Activated B cell treated with CpG ODN at 0.5 μM for 24 hours (primary cell): ENCODE results near the gene TMUB2. TPM values are rescaled to one million over a fixed set of nuclear protein-coding genes. Genes with fewer than 3 reads are reported as not detected.

Experiments used
- ATAC-seq: fragments of 200-7000 bp; cut with Tn5 transposase; one replicate; pipeline ENCODE4 v1.10.0; 2021; ENCODE audit warnings: low read depth, mild to moderate bottlenecking, moderate library complexity
- CTCF ChIA-PET: fragments of 350-600 bp; sonication (Branson Sonifier 250); formaldehyde crosslinking; loops from one replicate; lab custom pipeline; 2021; ENCODE audit warnings: antibody characterized with exemption; lab: Charles Lee
- POLR2A ChIA-PET: fragments of 350-600 bp; sonication (Branson Sonifier 250); formaldehyde crosslinking; loops from one replicate; lab custom pipeline; 2021; ENCODE audit warnings: antibody characterized with exemption; lab: Charles Lee
- DNase-seq: peaks from one replicate; pipeline ENCODE4 v3.0.0; 2022
- H3K27ac Mint-ChIP-seq: one replicate; pipeline ENCODE4 v1.8.0; 2020; ENCODE audit warnings: mixed read lengths
- H3K27me3 Mint-ChIP-seq: one replicate; pipeline ENCODE4 v1.8.0; 2021; ENCODE audit warnings: mixed read lengths
- H3K36me3 Mint-ChIP-seq: one replicate; pipeline ENCODE4 v1.8.0; 2021; ENCODE audit warnings: low read depth, mixed read lengths
- H3K4me1 Mint-ChIP-seq: one replicate; pipeline ENCODE4 v1.8.0; 2021; ENCODE audit warnings: mixed read lengths
- H3K4me3 Mint-ChIP-seq: one replicate; pipeline ENCODE4 v1.8.0; 2020; ENCODE audit warnings: mild to moderate bottlenecking, mixed read lengths
- H3K9me3 Mint-ChIP-seq: one replicate; pipeline ENCODE4 v1.8.0; 2020; ENCODE audit warnings: mixed read lengths
- intact Hi-C: fragments of 100-400 bp; cut with micrococcal nuclease; formaldehyde crosslinking; loops from one replicate; pipeline ENCODE4 v1.15.1; 2024
- total RNA-seq: library from RNA; stranded (reverse); gene quantifications from 2 replicates; pipeline ENCODE4 v1.2.3, GENCODE V29; 2022
- TF ChIP-seq, protein P1 (sequence below): fragments of 200-600 bp; IDR thresholded peaks from one replicate; pipeline ENCODE4 v1.8.0; 2022; ENCODE audit warnings: antibody characterized with exemption, mild to moderate bottlenecking

Gene TMUB2
- total RNA-seq, 1 donor from 2014 or later = 36.0 TPM

GRCh38 chr17:44219616-44220212 is 32.9 kb downstream of the TMUB2 start, which contains the start of gene UBTF:
Gene UBTF (minus strand): TSS chr17:44219675. CDS start chr17:44218229, 1,446 bp downstream.
- DNase-seq (peak; percentile 69), ATAC-seq (peak; percentile 13)
- H3K27me3 Mint-ChIP-seq = no peaks in the 10 kb centered on the region
- peaks cover 46% of the 10 kb centered on the region for H3K4me1 Mint-ChIP-seq
- H3K36me3 Mint-ChIP-seq = peaks cover 34% of the 10 kb centered on the region
- H3K4me3 Mint-ChIP-seq = peak within 1 kb of the TSS; percentile 94
- intact Hi-C loops = loop anchor here (2.0 to 5.0 kb wide), 2 partner anchors 58 to 79 kb away; partner anchors contain the start of gene HROB
- ChIA-PET CTCF (interaction anchor here (1.0 to 6.7 kb wide), 6 partner anchors 10 to 132 kb away, joined by 3 to 35 read pairs (median 3); partner anchors contain the start of gene HDAC5), POLR2A (interaction anchor here (0.7 to 10.5 kb wide), 17 partner anchors 10 to 852 kb away, joined by 3 to 241 read pairs (median 9); partner anchors contain the start of genes ATXN7L3, GPATCH8, GRN and HDAC5)
- no peaks in the 10 kb centered on the region for H3K9me3 Mint-ChIP-seq
- H3K27ac Mint-ChIP-seq = peak within 1 kb of the TSS; percentile 95
- TF ChIP-seq, protein P1, sequence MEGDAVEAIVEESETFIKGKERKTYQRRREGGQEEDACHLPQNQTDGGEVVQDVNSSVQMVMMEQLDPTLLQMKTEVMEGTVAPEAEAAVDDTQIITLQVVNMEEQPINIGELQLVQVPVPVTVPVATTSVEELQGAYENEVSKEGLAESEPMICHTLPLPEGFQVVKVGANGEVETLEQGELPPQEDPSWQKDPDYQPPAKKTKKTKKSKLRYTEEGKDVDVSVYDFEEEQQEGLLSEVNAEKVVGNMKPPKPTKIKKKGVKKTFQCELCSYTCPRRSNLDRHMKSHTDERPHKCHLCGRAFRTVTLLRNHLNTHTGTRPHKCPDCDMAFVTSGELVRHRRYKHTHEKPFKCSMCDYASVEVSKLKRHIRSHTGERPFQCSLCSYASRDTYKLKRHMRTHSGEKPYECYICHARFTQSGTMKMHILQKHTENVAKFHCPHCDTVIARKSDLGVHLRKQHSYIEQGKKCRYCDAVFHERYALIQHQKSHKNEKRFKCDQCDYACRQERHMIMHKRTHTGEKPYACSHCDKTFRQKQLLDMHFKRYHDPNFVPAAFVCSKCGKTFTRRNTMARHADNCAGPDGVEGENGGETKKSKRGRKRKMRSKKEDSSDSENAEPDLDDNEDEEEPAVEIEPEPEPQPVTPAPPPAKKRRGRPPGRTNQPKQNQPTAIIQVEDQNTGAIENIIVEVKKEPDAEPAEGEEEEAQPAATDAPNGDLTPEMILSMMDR = no peak

GRCh38 chr17:44220213-44221083 is 33.7 kb downstream of the TMUB2 start:
- intact Hi-C loops = loop anchor here (5.0 kb wide), 1 partner anchor 57 kb away; no protein-coding TSS in a partner anchor
- TF ChIP-seq, protein P1 = no peak
- H3K9me3 Mint-ChIP-seq = no peaks in the 10 kb centered on the region
- H3K27ac Mint-ChIP-seq = peak overlapping the region; percentile 95
- ChIA-PET POLR2A (interaction anchor here (0.6 to 10.5 kb wide), 25 partner anchors 10 to 905 kb away, joined by 3 to 241 read pairs (median 8); partner anchors contain the start of genes ATXN7L3, GPATCH8, GRN and HDAC5), CTCF (interaction anchor here (1.0 to 6.7 kb wide), 9 partner anchors 11 to 131 kb away, joined by 3 to 35 read pairs (median 3); partner anchors contain the start of gene HDAC5)
- peak; percentile 65 for DNase-seq
- H3K4me3 Mint-ChIP-seq = peak overlapping the region; percentile 94
- H3K27me3 Mint-ChIP-seq = no peaks in the 10 kb centered on the region
- peak; percentile 9 for ATAC-seq
- H3K36me3 Mint-ChIP-seq = peaks cover 27% of the 10 kb centered on the region
- peaks cover 38% of the 10 kb centered on the region for H3K4me1 Mint-ChIP-seq

DNA sequence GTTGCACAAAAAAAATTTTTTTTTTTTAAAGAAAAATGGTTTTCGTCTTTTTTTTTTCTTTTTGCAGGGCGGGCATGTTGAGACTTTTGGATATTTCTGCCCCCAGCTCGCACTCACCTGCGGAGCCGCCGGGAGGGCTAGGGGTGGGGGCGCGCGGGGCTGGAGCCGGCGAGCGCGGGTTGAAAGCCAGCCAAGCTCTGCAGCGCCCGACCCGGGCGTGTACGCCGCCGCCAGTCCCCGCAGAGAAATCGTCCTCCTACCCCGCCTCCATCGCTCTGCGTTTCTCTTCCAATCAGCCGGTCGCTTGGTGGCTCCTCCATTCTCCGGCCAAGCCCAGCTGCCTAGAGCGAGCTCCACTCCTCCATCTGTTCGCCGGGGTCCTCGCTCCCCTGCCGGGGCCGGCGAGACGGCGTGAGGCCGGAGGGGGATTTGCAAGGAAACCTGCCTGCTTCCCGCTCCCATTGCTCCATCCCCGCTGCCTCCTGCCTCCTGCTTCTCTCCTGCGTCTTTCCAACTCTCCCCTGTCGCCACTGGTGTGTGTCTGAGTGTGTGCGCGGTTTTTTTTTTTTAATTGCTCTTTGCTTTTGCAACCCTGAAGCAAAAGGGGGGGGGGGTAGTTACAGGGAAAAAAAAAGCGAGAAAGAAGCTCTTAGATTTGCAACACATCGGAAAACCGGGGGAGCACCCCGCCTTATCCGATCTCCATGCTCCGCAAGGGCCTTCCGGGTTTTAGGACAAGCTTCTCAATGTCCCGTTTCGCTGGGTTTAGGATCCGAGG is 34.5 kb downstream of the TMUB2 start:
- intact Hi-C loops = loop anchor here (5.0 kb wide), 1 partner anchor 56 kb away; no protein-coding TSS in a partner anchor
- Mint-ChIP-seq H3K36me3 (peaks cover 18% of the 10 kb centered on the region), H3K9me3 (no peaks in the 10 kb centered on the region), H3K4me1 (peaks cover 30% of the 10 kb centered on the region), H3K27me3 (no peaks in the 10 kb centered on the region), H3K27ac (peak overlapping the region; percentile 90), H3K4me3 (peak overlapping the region; percentile 87)
- peak; percentile 58 for DNase-seq
- ATAC-seq = peak; percentile 15
- POLR2A ChIA-PET = interaction anchor here (0.6 to 10.5 kb wide), 26 partner anchors 8 to 906 kb away, joined by 3 to 241 read pairs (median 7); partner anchors contain the start of genes ATXN7L3, GPATCH8, GRN and HDAC5
- TF ChIP-seq, protein P1 = no peak
- CTCF ChIA-PET = interaction anchor here (1.0 to 6.7 kb wide), 7 partner anchors 11 to 129 kb away, joined by 3 to 35 read pairs (median 5); partner anchors contain the start of gene GRN

DNA sequence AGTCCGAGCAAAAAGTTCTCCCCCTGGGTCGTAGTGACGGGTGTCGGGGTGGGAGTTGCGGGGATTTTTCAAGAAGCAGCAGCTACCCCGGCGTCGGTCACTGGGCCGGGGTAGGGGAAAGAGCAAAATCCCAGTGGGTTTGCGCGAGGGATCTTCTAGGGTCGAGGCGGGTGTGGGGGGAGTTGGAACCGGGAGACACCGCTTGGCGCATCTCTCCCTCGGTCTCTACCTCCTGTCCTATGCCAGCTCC is 35.0 kb downstream of the TMUB2 start:
- no peaks in the 10 kb centered on the region for H3K9me3 Mint-ChIP-seq
- ATAC-seq (no peak), DNase-seq (peak; percentile 36)
- peak overlapping the region; percentile 87 for H3K4me3 Mint-ChIP-seq
- ChIA-PET POLR2A (interaction anchor here (0.6 to 10.5 kb wide), 25 partner anchors 8 to 833 kb away, joined by 3 to 241 read pairs (median 7); partner anchors contain the start of genes ATXN7L3, GPATCH8, GRN and HDAC5), CTCF (interaction anchor here (1.2 to 6.7 kb wide), 5 partner anchors 12 to 128 kb away, joined by 3 to 35 read pairs (median 12); partner anchors contain the start of gene GRN)
- intact Hi-C loops = loop anchor here (5.0 kb wide), 1 partner anchor 56 kb away; no protein-coding TSS in a partner anchor
- TF ChIP-seq, protein P1 = no peak
- no peaks in the 10 kb centered on the region for H3K27me3 Mint-ChIP-seq
- H3K36me3 Mint-ChIP-seq = peaks cover 13% of the 10 kb centered on the region
- H3K4me1 Mint-ChIP-seq = peaks cover 25% of the 10 kb centered on the region
- peak overlapping the region; percentile 90 for H3K27ac Mint-ChIP-seq
